HG02884 (cell line): ENCODE measurements around the gene FBXW8.

ENCODE experiments used
- ATAC-seq: cut with Tn5 transposase; IDR thresholded peaks from one replicate; pipeline ENCODE4 v1.9.1; 2021; ENCODE audit warnings: mild to moderate bottlenecking, moderate library complexity; ENCODE audit not compliant: unreplicated experiment

Gene FBXW8

GRCh38 chr12:117034701-117035151 is 124.0 kb downstream of the FBXW8 start:
- no peak for ATAC-seq

- no peak for ATAC-seq
Observed at GRCh38 chr12:117035287-117035686, 124.5 kb downstream of the FBXW8 start.

- ATAC-seq: no peak
Observed at GRCh38 chr12:117036046-117036445, 125.3 kb downstream of the FBXW8 start.

- ATAC-seq: no peak
Observed at GRCh38 chr12:117036547-117036946, 125.8 kb downstream of the FBXW8 start.

- no peak for ATAC-seq
Observed at GRCh38 chr12:117037289-117038022, 126.7 kb downstream of the FBXW8 start.

GRCh38 chr12:117038023-117038680 is 127.4 kb downstream of the FBXW8 start:
- ATAC-seq: no peak

GRCh38 chr12:117038919-117039318 is 128.2 kb downstream of the FBXW8 start:
- ATAC-seq: no peak

- no peak for ATAC-seq
Observed at GRCh38 chr12:117039891-117040309, 129.2 kb downstream of the FBXW8 start.

GRCh38 chr12:117040496-117040895 is 129.7 kb downstream of the FBXW8 start:
- ATAC-seq: no peak

- no peak for ATAC-seq
Observed at GRCh38 chr12:117041798-117042170, 131.0 kb downstream of the FBXW8 start.

GRCh38 chr12:117042171-117042842 is 131.6 kb downstream of the FBXW8 start:
- ATAC-seq: no peak

- no peak for ATAC-seq
Observed at GRCh38 chr12:117042862-117043261, 132.1 kb downstream of the FBXW8 start.

GRCh38 chr12:117044311-117044710 is 133.6 kb downstream of the FBXW8 start:
- ATAC-seq: no peak

GRCh38 chr12:117044790-117045159 is 134.0 kb downstream of the FBXW8 start:
- ATAC-seq: no peak

- ATAC-seq: no peak
Observed at GRCh38 chr12:117045160-117046010, 134.6 kb downstream of the FBXW8 start.

GRCh38 chr12:117046011-117046369 is 135.2 kb downstream of the FBXW8 start:
- no peak for ATAC-seq

GRCh38 chr12:117046425-117046824 is 135.7 kb downstream of the FBXW8 start:
- no peak for ATAC-seq

- no peak for ATAC-seq
Observed at GRCh38 chr12:117046861-117047530, 136.2 kb downstream of the FBXW8 start.

GRCh38 chr12:117047810-117048584 is 137.2 kb downstream of the FBXW8 start:
- no peak for ATAC-seq

GRCh38 chr12:117048585-117048904 is 137.8 kb downstream of the FBXW8 start:
- no peak for ATAC-seq
